HEK293 (cell line): Measurements from ENCODE around the gene STX2.

ENCODE experiments used
- BCL11A ChIP-seq: fragments of 450-650 bp; formaldehyde crosslinking; IDR thresholded peaks from 2 replicates; pipeline ENCODE4 v1.5.1; 2016; ENCODE audit warnings: low read depth, missing biosample characterization, missing genetic modification characterization
- YY1 ChIP-seq: fragments of 450-650 bp; formaldehyde crosslinking; IDR thresholded peaks from 2 replicates; pipeline ENCODE4 v1.5.1; 2018; ENCODE audit warnings: missing biosample characterization, missing genetic modification characterization
- ZBTB1 ChIP-seq: fragments of 450-650 bp; formaldehyde crosslinking; IDR thresholded peaks from 2 replicates; pipeline ENCODE4 v1.5.1; 2016; ENCODE audit warnings: missing biosample characterization, missing genetic modification characterization
- ZBTB17 ChIP-seq: fragments of 450-650 bp; formaldehyde crosslinking; IDR thresholded peaks from 2 replicates; pipeline ENCODE4 v1.5.1; 2016; ENCODE audit warnings: missing biosample characterization, missing genetic modification characterization
- ZEB2 ChIP-seq: fragments of 450-650 bp; formaldehyde crosslinking; IDR thresholded peaks from 2 replicates; pipeline ENCODE4 v1.5.1; 2016; ENCODE audit warnings: missing biosample characterization, missing genetic modification characterization
- ZFHX2 ChIP-seq: fragments of 450-650 bp; formaldehyde crosslinking; conservative IDR thresholded peaks from 2 replicates; pipeline ENCODE4 v1.5.1; 2016; ENCODE audit warnings: missing biosample characterization, missing genetic modification characterization
- ZFP37 ChIP-seq: fragments of 450-650 bp; formaldehyde crosslinking; IDR thresholded peaks from 2 replicates; pipeline ENCODE4 v1.5.1; 2016; ENCODE audit warnings: missing biosample characterization, missing genetic modification characterization
- ZNF10 ChIP-seq: fragments of 450-650 bp; formaldehyde crosslinking; IDR thresholded peaks from 2 replicates; pipeline ENCODE4 v1.5.1; 2017; ENCODE audit warnings: missing biosample characterization, missing genetic modification characterization
- ZNF16 ChIP-seq: fragments of 450-650 bp; formaldehyde crosslinking; IDR thresholded peaks from 2 replicates; pipeline ENCODE4 v1.5.1; 2016; ENCODE audit warnings: low read depth, missing biosample characterization, missing genetic modification characterization
- ZNF169 ChIP-seq: fragments of 450-650 bp; formaldehyde crosslinking; IDR thresholded peaks from 2 replicates; pipeline ENCODE4 v1.5.1; 2016; ENCODE audit warnings: missing biosample characterization, missing genetic modification characterization
- ZNF202 ChIP-seq: fragments of 450-650 bp; formaldehyde crosslinking; IDR thresholded peaks from 2 replicates; pipeline ENCODE4 v1.5.1; 2016; ENCODE audit warnings: missing biosample characterization, missing genetic modification characterization, borderline replicate concordance
- ZNF248 ChIP-seq: fragments of 450-650 bp; formaldehyde crosslinking; IDR thresholded peaks from 2 replicates; pipeline ENCODE4 v1.5.1; 2017; ENCODE audit warnings: missing biosample characterization, missing genetic modification characterization
- ZNF302 ChIP-seq: fragments of 450-650 bp; formaldehyde crosslinking; IDR thresholded peaks from 2 replicates; pipeline ENCODE4 v1.5.1; 2016; ENCODE audit warnings: missing biosample characterization, missing genetic modification characterization, low read depth
- ZNF341 ChIP-seq: fragments of 450-650 bp; formaldehyde crosslinking; IDR thresholded peaks from 2 replicates; pipeline ENCODE4; 2016; ENCODE audit warnings: low read depth, missing biosample characterization, missing genetic modification characterization
- ZNF350 ChIP-seq: fragments of 450-650 bp; formaldehyde crosslinking; IDR thresholded peaks from 2 replicates; pipeline ENCODE4 v1.5.0; 2017; ENCODE audit warnings: missing biosample characterization, mild to moderate bottlenecking, missing genetic modification characterization
- ZNF404 ChIP-seq: fragments of 450-650 bp; formaldehyde crosslinking; IDR thresholded peaks from 2 replicates; pipeline ENCODE4 v1.5.1; 2017; ENCODE audit warnings: missing biosample characterization, missing genetic modification characterization
- ZNF416 ChIP-seq: fragments of 450-650 bp; formaldehyde crosslinking; IDR thresholded peaks from 2 replicates; pipeline ENCODE4 v1.5.1; 2016; ENCODE audit warnings: missing biosample characterization, missing genetic modification characterization
- ZNF426 ChIP-seq: fragments of 450-650 bp; formaldehyde crosslinking; IDR thresholded peaks from 2 replicates; pipeline ENCODE4 v1.5.1; 2017; ENCODE audit warnings: missing biosample characterization, missing genetic modification characterization, mild to moderate bottlenecking, inconsistent platforms, moderate library complexity
- ZNF473 ChIP-seq: fragments of 450-650 bp; formaldehyde crosslinking; IDR thresholded peaks from 2 replicates; pipeline ENCODE4 v1.5.1; 2017; ENCODE audit warnings: missing biosample characterization, missing genetic modification characterization
- ZNF510 ChIP-seq: fragments of 450-650 bp; formaldehyde crosslinking; IDR thresholded peaks from 2 replicates; pipeline ENCODE4 v1.5.1; 2018; ENCODE audit warnings: mild to moderate bottlenecking, missing genetic modification characterization, missing biosample characterization; ENCODE audit not compliant: insufficient replicate concordance
- ZNF514 ChIP-seq: fragments of 450-650 bp; formaldehyde crosslinking; IDR thresholded peaks from 2 replicates; pipeline ENCODE4 v1.5.1; 2016; ENCODE audit warnings: missing biosample characterization, missing genetic modification characterization
- ZNF549 ChIP-seq: fragments of 450-650 bp; IDR thresholded peaks from 2 replicates; pipeline ENCODE4 v1.5.1; 2018; ENCODE audit warnings: missing biosample characterization, missing genetic modification characterization, mild to moderate bottlenecking, inconsistent platforms, moderate library complexity
- ZNF555 ChIP-seq: fragments of 450-650 bp; formaldehyde crosslinking; conservative IDR thresholded peaks from 2 replicates; pipeline ENCODE4 v1.5.1; 2017; ENCODE audit warnings: missing biosample characterization, mild to moderate bottlenecking, missing genetic modification characterization, inconsistent platforms
- ZNF560 ChIP-seq: fragments of 450-650 bp; formaldehyde crosslinking; IDR thresholded peaks from 2 replicates; pipeline ENCODE4 v1.5.1; 2017; ENCODE audit warnings: missing biosample characterization, missing genetic modification characterization, borderline replicate concordance
- ZNF585B ChIP-seq: fragments of 450-650 bp; formaldehyde crosslinking; IDR thresholded peaks from 2 replicates; pipeline ENCODE4 v1.5.1; 2016; ENCODE audit warnings: missing biosample characterization, missing genetic modification characterization
- ZNF600 ChIP-seq: fragments of 450-650 bp; formaldehyde crosslinking; IDR thresholded peaks from 2 replicates; pipeline ENCODE4 v1.5.1; 2016; ENCODE audit warnings: missing biosample characterization, missing genetic modification characterization
- ZNF658 ChIP-seq: fragments of 450-650 bp; formaldehyde crosslinking; IDR thresholded peaks from 2 replicates; pipeline ENCODE4; 2016; ENCODE audit warnings: missing biosample characterization, missing genetic modification characterization
- ZNF670 ChIP-seq: fragments of 450-650 bp; formaldehyde crosslinking; IDR thresholded peaks from 2 replicates; pipeline ENCODE4 v1.5.1; 2016; ENCODE audit warnings: missing biosample characterization, missing genetic modification characterization, low read depth
- ZNF701 ChIP-seq: fragments of 450-650 bp; formaldehyde crosslinking; IDR thresholded peaks from 2 replicates; pipeline ENCODE4 v1.5.1; 2016; ENCODE audit warnings: missing biosample characterization, missing genetic modification characterization
- ZNF792 ChIP-seq: fragments of 450-650 bp; formaldehyde crosslinking; IDR thresholded peaks from 2 replicates; pipeline ENCODE4 v1.5.1; 2016; ENCODE audit warnings: missing biosample characterization, missing genetic modification characterization
- ZSCAN30 ChIP-seq: fragments of 450-650 bp; IDR thresholded peaks from 2 replicates; pipeline ENCODE4 v1.5.1; 2018; ENCODE audit warnings: missing biosample characterization, mild to moderate bottlenecking, missing genetic modification characterization, moderate library complexity
- TF ChIP-seq, protein P1 (sequence below): fragments of 450-650 bp; formaldehyde crosslinking; IDR thresholded peaks from 2 replicates; pipeline ENCODE4 v1.5.1; 2016; ENCODE audit warnings: missing biosample characterization, missing genetic modification characterization
- TF ChIP-seq, protein P2 (sequence below): fragments of 450-650 bp; formaldehyde crosslinking; IDR thresholded peaks from 2 replicates; pipeline ENCODE4 v1.5.1; 2016; ENCODE audit warnings: missing biosample characterization, missing genetic modification characterization
- TF ChIP-seq, protein P3 (sequence below): fragments of 450-650 bp; formaldehyde crosslinking; IDR thresholded peaks from 2 replicates; pipeline ENCODE4 v1.5.1; 2017; ENCODE audit warnings: missing biosample characterization, missing genetic modification characterization
- TF ChIP-seq, protein P4 (sequence below): fragments of 450-650 bp; formaldehyde crosslinking; IDR thresholded peaks from 2 replicates; pipeline ENCODE4 v1.5.1; 2016; ENCODE audit warnings: missing biosample characterization, missing genetic modification characterization

The STX2 gene

DNA sequence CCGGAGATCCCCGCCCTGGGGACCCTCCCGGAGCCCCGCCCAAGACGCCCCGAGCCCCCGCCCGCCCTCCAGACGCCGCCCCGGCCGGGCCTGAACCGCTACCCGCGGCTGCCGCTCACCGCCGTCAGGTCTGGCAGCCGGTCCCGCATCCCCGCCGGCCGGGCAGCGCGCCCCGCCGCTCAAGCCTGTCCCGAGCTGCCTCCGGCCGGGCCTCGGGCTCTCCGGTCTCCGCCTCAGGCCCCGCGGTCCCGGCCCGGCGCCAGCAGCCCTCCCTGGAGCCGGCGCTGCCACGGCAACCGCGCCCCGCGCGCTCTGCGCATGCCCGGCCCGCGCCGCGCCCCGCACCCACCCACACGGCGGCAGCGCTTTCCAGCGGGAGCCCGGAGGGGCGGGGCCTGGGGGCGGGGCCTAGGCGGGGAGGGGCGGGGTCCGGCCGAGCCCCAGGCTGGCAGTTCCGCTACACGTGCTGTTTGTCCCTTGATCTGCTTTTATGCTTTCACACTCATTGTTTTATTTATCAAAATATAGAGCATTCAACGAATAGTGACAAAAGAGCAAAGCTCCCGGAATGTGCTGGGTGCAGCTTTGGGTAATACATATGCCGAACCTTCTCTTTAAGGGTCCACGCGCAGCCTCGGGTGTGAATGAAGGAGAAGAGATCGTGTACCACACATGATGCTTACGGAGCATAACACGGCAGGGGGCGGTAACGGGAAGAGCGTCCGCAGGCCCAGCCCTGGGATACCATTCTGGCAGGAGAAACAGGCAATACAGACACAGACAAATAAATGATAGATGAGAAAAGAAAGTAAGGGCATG, at the start of gene STX2 (continued):
- peak; percentile 68 for TF ChIP-seq ZBTB17 (tag by site-specific recombination)
- TF ChIP-seq ZSCAN30 (tag by site-specific recombination): no peak
- TF ChIP-seq ZNF341: peak; percentile 99
- TF ChIP-seq, protein P1, sequence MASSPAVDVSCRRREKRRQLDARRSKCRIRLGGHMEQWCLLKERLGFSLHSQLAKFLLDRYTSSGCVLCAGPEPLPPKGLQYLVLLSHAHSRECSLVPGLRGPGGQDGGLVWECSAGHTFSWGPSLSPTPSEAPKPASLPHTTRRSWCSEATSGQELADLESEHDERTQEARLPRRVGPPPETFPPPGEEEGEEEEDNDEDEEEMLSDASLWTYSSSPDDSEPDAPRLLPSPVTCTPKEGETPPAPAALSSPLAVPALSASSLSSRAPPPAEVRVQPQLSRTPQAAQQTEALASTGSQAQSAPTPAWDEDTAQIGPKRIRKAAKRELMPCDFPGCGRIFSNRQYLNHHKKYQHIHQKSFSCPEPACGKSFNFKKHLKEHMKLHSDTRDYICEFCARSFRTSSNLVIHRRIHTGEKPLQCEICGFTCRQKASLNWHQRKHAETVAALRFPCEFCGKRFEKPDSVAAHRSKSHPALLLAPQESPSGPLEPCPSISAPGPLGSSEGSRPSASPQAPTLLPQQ: peak; percentile 39; the same call in 1 of the 2 replicates
- no peak for TF ChIP-seq ZNF701 (tag by site-specific recombination)
- TF ChIP-seq ZNF404 (tag by site-specific recombination): no peak
- no peak for TF ChIP-seq ZNF670
- TF ChIP-seq ZNF302 (tag by site-specific recombination): no peak
- TF ChIP-seq BCL11A (tag by site-specific recombination): no peak
- no peak for TF ChIP-seq ZNF585B (tag by site-specific recombination)
- TF ChIP-seq ZNF16 (tag by site-specific recombination): no peak
- TF ChIP-seq, protein P2, sequence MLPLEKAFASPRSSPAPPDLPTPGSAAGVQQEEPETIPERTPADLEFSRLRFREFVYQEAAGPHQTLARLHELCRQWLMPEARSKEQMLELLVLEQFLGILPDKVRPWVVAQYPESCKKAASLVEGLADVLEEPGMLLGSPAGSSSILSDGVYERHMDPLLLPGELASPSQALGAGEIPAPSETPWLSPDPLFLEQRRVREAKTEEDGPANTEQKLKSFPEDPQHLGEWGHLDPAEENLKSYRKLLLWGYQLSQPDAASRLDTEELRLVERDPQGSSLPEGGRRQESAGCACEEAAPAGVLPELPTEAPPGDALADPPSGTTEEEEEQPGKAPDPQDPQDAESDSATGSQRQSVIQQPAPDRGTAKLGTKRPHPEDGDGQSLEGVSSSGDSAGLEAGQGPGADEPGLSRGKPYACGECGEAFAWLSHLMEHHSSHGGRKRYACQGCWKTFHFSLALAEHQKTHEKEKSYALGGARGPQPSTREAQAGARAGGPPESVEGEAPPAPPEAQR (tag by site-specific recombination): no peak
- no peak for TF ChIP-seq ZNF350 (tag by site-specific recombination)
- no peak for TF ChIP-seq ZNF658 (tag by site-specific recombination)
- TF ChIP-seq ZNF600 (tag by site-specific recombination): peak; percentile 96
- TF ChIP-seq ZNF514: no peak
- TF ChIP-seq ZNF426 (tag by site-specific recombination): no peak
- TF ChIP-seq YY1 (tag by site-specific recombination): no peak
- no peak for TF ChIP-seq ZNF202 (tag by site-specific recombination)
- TF ChIP-seq, protein P3, sequence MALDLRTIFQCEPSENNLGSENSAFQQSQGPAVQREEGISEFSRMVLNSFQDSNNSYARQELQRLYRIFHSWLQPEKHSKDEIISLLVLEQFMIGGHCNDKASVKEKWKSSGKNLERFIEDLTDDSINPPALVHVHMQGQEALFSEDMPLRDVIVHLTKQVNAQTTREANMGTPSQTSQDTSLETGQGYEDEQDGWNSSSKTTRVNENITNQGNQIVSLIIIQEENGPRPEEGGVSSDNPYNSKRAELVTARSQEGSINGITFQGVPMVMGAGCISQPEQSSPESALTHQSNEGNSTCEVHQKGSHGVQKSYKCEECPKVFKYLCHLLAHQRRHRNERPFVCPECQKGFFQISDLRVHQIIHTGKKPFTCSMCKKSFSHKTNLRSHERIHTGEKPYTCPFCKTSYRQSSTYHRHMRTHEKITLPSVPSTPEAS (tag by site-specific recombination): no peak
- peak; percentile 56; the same call in 1 of the 2 replicates for TF ChIP-seq ZEB2 (tag by site-specific recombination)
- no peak for TF ChIP-seq ZNF792
- TF ChIP-seq ZNF510: no peak
- no peak for TF ChIP-seq ZNF416 (tag by site-specific recombination)
- no peak for TF ChIP-seq ZNF10 (tag by site-specific recombination)
- no peak for TF ChIP-seq ZNF560 (tag by site-specific recombination)
- TF ChIP-seq ZNF473: no peak
- TF ChIP-seq ZFP37 (tag by site-specific recombination): no peak
- no peak for TF ChIP-seq ZBTB1
- TF ChIP-seq, protein P4, sequence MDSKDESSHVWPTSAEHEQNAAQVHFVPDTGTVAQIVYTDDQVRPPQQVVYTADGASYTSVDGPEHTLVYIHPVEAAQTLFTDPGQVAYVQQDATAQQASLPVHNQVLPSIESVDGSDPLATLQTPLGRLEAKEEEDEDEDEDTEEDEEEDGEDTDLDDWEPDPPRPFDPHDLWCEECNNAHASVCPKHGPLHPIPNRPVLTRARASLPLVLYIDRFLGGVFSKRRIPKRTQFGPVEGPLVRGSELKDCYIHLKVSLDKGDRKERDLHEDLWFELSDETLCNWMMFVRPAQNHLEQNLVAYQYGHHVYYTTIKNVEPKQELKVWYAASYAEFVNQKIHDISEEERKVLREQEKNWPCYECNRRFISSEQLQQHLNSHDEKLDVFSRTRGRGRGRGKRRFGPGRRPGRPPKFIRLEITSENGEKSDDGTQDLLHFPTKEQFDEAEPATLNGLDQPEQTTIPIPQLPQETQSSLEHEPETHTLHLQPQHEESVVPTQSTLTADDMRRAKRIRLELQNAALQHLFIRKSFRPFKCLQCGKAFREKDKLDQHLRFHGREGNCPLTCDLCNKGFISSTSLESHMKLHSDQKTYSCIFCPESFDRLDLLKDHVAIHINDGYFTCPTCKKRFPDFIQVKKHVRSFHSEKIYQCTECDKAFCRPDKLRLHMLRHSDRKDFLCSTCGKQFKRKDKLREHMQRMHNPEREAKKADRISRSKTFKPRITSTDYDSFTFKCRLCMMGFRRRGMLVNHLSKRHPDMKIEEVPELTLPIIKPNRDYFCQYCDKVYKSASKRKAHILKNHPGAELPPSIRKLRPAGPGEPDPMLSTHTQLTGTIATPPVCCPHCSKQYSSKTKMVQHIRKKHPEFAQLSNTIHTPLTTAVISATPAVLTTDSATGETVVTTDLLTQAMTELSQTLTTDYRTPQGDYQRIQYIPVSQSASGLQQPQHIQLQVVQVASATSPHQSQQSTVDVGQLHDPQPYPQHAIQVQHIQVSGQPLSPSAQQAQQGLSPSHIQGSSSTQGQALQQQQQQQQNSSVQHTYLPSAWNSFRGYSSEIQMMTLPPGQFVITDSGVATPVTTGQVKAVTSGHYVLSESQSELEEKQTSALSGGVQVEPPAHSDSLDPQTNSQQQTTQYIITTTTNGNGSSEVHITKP (tag by site-specific recombination): no peak
- no peak for TF ChIP-seq ZNF248 (tag by site-specific recombination)
- TF ChIP-seq ZNF169 (tag by site-specific recombination): no peak
- no peak for TF ChIP-seq ZFHX2 (tag by site-specific recombination)
- TF ChIP-seq ZNF549 (tag by site-specific recombination): no peak
- no peak for TF ChIP-seq ZNF555 (tag by site-specific recombination)
